T-helper 17 cell (primary cell): ENCODE results near the gene AUTS2. TPM values are rescaled to one million over a fixed set of nuclear protein-coding genes. Genes with fewer than 3 reads are reported as not detected.

Experiments
- ATAC-seq: fragments of 150-1000 bp; cut with Tn5 transposase; 2 replicates; pipeline ENCODE4 v1.10.0; 2021; ENCODE audit warnings: mild to moderate bottlenecking, moderate library complexity
- DNase-seq, 3 donors: peaks; one replicate each; pipeline versions ENCODE4 v3.0.0 to v3.0.0-alpha.2; 2020 to 2021
- H3K9me3 ChIP-seq: one replicate; pipeline ENCODE4 v1.7.0; 2013; ENCODE audit warnings: low read length, mild to moderate bottlenecking; ENCODE audit not compliant: control insufficient read depth, poor library complexity, severe bottlenecking
- H3K27ac Mint-ChIP-seq: one replicate; pipeline ENCODE4 v1.8.0; 2022; ENCODE audit warnings: mild to moderate bottlenecking, moderate library complexity, mixed read lengths
- H3K27me3 Mint-ChIP-seq: one replicate; pipeline ENCODE4 v1.8.0; 2022; ENCODE audit warnings: mixed read lengths
- H3K36me3 Mint-ChIP-seq: one replicate; pipeline ENCODE4 v1.8.0; 2022; ENCODE audit warnings: low read depth, mixed read lengths
- H3K4me1 Mint-ChIP-seq: one replicate; pipeline ENCODE4 v1.8.0; 2022; ENCODE audit warnings: mild to moderate bottlenecking, mixed read lengths
- H3K4me3 Mint-ChIP-seq: one replicate; pipeline ENCODE4 v1.8.0; 2022; ENCODE audit warnings: mild to moderate bottlenecking, moderate library complexity, mixed read lengths
- total RNA-seq, 4 donors: library from RNA in 2 of 4; stranded (reverse) in 2 of 4; gene quantifications; one replicate each; pipeline ENCODE4 v1.2.3 and lab custom pipeline; 2022 to 2026

AUTS2 gene
- total RNA-seq, 2 donors from 2014 or later, result 84.2 to 89.5 TPM

- H3K36me3 Mint-ChIP-seq, result no peaks in the 10 kb centered on the region
- peaks cover 2% of the 10 kb centered on the region for H3K27me3 Mint-ChIP-seq
- H3K27ac Mint-ChIP-seq, result no peak overlapping the region
- DNase-seq (no peak), ATAC-seq (no peak)
- H3K9me3 ChIP-seq, result no peaks in the 10 kb centered on the region
- H3K4me1 Mint-ChIP-seq, result peaks cover 3% of the 10 kb centered on the region
- H3K4me3 Mint-ChIP-seq, result no peak overlapping the region
These were observed 270.6 kb downstream of the AUTS2 start for GRCh38 chr7:69868921-69869320.

- Mint-ChIP-seq H3K27me3 (no peaks in the 10 kb centered on the region), H3K27ac (no peak overlapping the region), H3K4me1 (no peaks in the 10 kb centered on the region), H3K4me3 (no peak overlapping the region), H3K36me3 (no peaks in the 10 kb centered on the region)
- no peaks in the 10 kb centered on the region for H3K9me3 ChIP-seq
- ATAC-seq (no peak), DNase-seq (no peak)
These were observed 273.1 kb downstream of the AUTS2 start for GRCh38 chr7:69871213-69871885.

GRCh38 chr7:69871886-69872569, 273.8 kb downstream of the AUTS2 start:
- Mint-ChIP-seq H3K36me3 (no peaks in the 10 kb centered on the region), H3K27ac (no peak overlapping the region), H3K27me3 (no peaks in the 10 kb centered on the region), H3K4me1 (no peaks in the 10 kb centered on the region), H3K4me3 (no peak overlapping the region)
- no peaks in the 10 kb centered on the region for H3K9me3 ChIP-seq
- no peak for ATAC-seq
- DNase-seq, result no peak

GRCh38 chr7:69873512-69873911, 275.2 kb downstream of the AUTS2 start:
- Mint-ChIP-seq H3K27ac (no peak overlapping the region), H3K36me3 (no peaks in the 10 kb centered on the region), H3K4me1 (no peaks in the 10 kb centered on the region), H3K4me3 (no peak overlapping the region), H3K27me3 (no peaks in the 10 kb centered on the region)
- H3K9me3 ChIP-seq, result no peaks in the 10 kb centered on the region
- ATAC-seq (no peak), DNase-seq (no peak)

GRCh38 chr7:69878015-69878414, 279.7 kb downstream of the AUTS2 start:
- DNase-seq, result no peak
- Mint-ChIP-seq H3K36me3 (no peaks in the 10 kb centered on the region), H3K27me3 (no peaks in the 10 kb centered on the region), H3K4me3 (no peak overlapping the region), H3K4me1 (no peaks in the 10 kb centered on the region), H3K27ac (no peak overlapping the region)
- no peak for ATAC-seq
- no peaks in the 10 kb centered on the region for H3K9me3 ChIP-seq

- Mint-ChIP-seq H3K27ac (no peak overlapping the region), H3K4me3 (no peak overlapping the region), H3K4me1 (no peaks in the 10 kb centered on the region), H3K36me3 (no peaks in the 10 kb centered on the region), H3K27me3 (no peaks in the 10 kb centered on the region)
- ATAC-seq, result no peak
- DNase-seq, result no peak
- no peaks in the 10 kb centered on the region for H3K9me3 ChIP-seq
These were observed 280.3 kb downstream of the AUTS2 start for GRCh38 chr7:69878591-69878990.

GRCh38 chr7:69879989-69880388, 281.7 kb downstream of the AUTS2 start:
- no peak overlapping the region for H3K27ac Mint-ChIP-seq
- no peaks in the 10 kb centered on the region for H3K36me3 Mint-ChIP-seq
- H3K4me3 Mint-ChIP-seq, result no peak overlapping the region
- H3K27me3 Mint-ChIP-seq, result no peaks in the 10 kb centered on the region
- ATAC-seq, result no peak
- DNase-seq, result no peak
- H3K9me3 ChIP-seq, result no peaks in the 10 kb centered on the region
- H3K4me1 Mint-ChIP-seq, result no peaks in the 10 kb centered on the region

GRCh38 chr7:69880840-69881239, 282.6 kb downstream of the AUTS2 start:
- ATAC-seq, result no peak
- H3K4me3 Mint-ChIP-seq, result no peak overlapping the region
- no peaks in the 10 kb centered on the region for H3K9me3 ChIP-seq
- no peaks in the 10 kb centered on the region for H3K27me3 Mint-ChIP-seq
- no peaks in the 10 kb centered on the region for H3K36me3 Mint-ChIP-seq
- no peak overlapping the region for H3K27ac Mint-ChIP-seq
- DNase-seq, result no peak
- no peaks in the 10 kb centered on the region for H3K4me1 Mint-ChIP-seq

- Mint-ChIP-seq H3K4me1 (no peaks in the 10 kb centered on the region), H3K36me3 (no peaks in the 10 kb centered on the region), H3K4me3 (no peak overlapping the region), H3K27ac (no peak overlapping the region), H3K27me3 (no peaks in the 10 kb centered on the region)
- ATAC-seq (no peak), DNase-seq (no peak)
- H3K9me3 ChIP-seq, result no peaks in the 10 kb centered on the region
These were observed 284.0 kb downstream of the AUTS2 start for GRCh38 chr7:69882269-69882668.

- H3K27ac Mint-ChIP-seq, result no peak overlapping the region
- no peaks in the 10 kb centered on the region for H3K27me3 Mint-ChIP-seq
- no peaks in the 10 kb centered on the region for H3K9me3 ChIP-seq
- ATAC-seq (no peak), DNase-seq (no peak)
- no peaks in the 10 kb centered on the region for H3K36me3 Mint-ChIP-seq
- no peak overlapping the region for H3K4me3 Mint-ChIP-seq
- no peaks in the 10 kb centered on the region for H3K4me1 Mint-ChIP-seq
These were observed 285.2 kb downstream of the AUTS2 start for GRCh38 chr7:69883399-69883891.

GRCh38 chr7:69885431-69885830, 287.2 kb downstream of the AUTS2 start:
- H3K27me3 Mint-ChIP-seq, result no peaks in the 10 kb centered on the region
- DNase-seq, result no peak
- no peak overlapping the region for H3K27ac Mint-ChIP-seq
- H3K4me1 Mint-ChIP-seq, result no peaks in the 10 kb centered on the region
- no peak for ATAC-seq
- H3K9me3 ChIP-seq, result no peaks in the 10 kb centered on the region
- H3K36me3 Mint-ChIP-seq, result no peaks in the 10 kb centered on the region
- H3K4me3 Mint-ChIP-seq, result no peak overlapping the region

GRCh38 chr7:69889338-69889975, 291.2 kb downstream of the AUTS2 start:
- ATAC-seq, result no peak
- Mint-ChIP-seq H3K27me3 (no peaks in the 10 kb centered on the region), H3K27ac (no peak overlapping the region), H3K4me1 (no peaks in the 10 kb centered on the region), H3K4me3 (no peak overlapping the region), H3K36me3 (no peaks in the 10 kb centered on the region)
- H3K9me3 ChIP-seq, result no peaks in the 10 kb centered on the region
- no peak for DNase-seq

GRCh38 chr7:69889976-69890351, 291.7 kb downstream of the AUTS2 start:
- no peaks in the 10 kb centered on the region for H3K4me1 Mint-ChIP-seq
- DNase-seq (no peak), ATAC-seq (no peak)
- H3K4me3 Mint-ChIP-seq, result no peak overlapping the region
- no peak overlapping the region for H3K27ac Mint-ChIP-seq
- no peaks in the 10 kb centered on the region for H3K27me3 Mint-ChIP-seq
- no peaks in the 10 kb centered on the region for H3K36me3 Mint-ChIP-seq
- H3K9me3 ChIP-seq, result no peaks in the 10 kb centered on the region
